Rectal smooth muscle tissue (tissue), 1 donor: ENCODE results near the gene C11orf68.
A peak's percentile ranks its signal among the peaks of the same experiment; 100 is the strongest.

Experiments
- H3K27ac ChIP-seq: one replicate; pipeline ENCODE4 v1.7.0; 2013; ENCODE audit warnings: low read depth, low read length, inconsistent platforms
- H3K27me3 ChIP-seq: one replicate; pipeline ENCODE4 v1.7.0; 2013; ENCODE audit warnings: low read length; ENCODE audit not compliant: control insufficient read depth, insufficient read depth
- H3K36me3 ChIP-seq: one replicate; pipeline ENCODE4 v1.7.0; 2013; ENCODE audit warnings: low read length; ENCODE audit not compliant: control insufficient read depth, insufficient read depth
- H3K4me1 ChIP-seq: one replicate; pipeline ENCODE4 v1.7.0; 2013; ENCODE audit warnings: low read length; ENCODE audit not compliant: control insufficient read depth, insufficient read depth
- H3K4me3 ChIP-seq: one replicate; pipeline ENCODE4 v1.7.0; 2013; ENCODE audit warnings: low read length
- H3K9ac ChIP-seq: one replicate; pipeline ENCODE4 v1.7.0; 2013; ENCODE audit warnings: low read length

The C11orf68 gene

DNA sequence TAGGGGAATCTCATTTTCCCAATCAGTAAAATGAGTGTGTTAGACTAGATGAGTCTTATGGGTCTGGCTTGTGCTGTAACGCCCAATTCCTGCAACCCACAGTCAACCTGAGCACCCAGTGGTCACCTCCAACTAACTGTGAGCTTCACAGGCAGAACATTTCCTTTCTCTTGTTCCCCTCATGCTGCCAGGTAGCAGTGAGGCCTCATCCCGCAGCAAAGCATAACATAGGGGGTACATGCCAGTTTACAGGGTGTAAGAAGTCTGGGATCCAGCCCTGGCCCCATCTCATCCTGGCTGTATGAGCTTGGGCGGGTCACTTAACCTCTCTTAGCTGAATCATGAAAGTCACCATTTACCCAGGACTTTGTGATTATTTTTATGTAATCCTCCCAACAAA is 50.0 kb downstream of the C11orf68 start:
- H3K27me3 ChIP-seq, result no peaks in the 10 kb centered on the region
- no peak overlapping the region for H3K9ac ChIP-seq
- H3K27ac ChIP-seq, result no peak overlapping the region
- peaks cover 8% of the 10 kb centered on the region for H3K4me1 ChIP-seq
- peaks cover 18% of the 10 kb centered on the region for H3K36me3 ChIP-seq
- H3K4me3 ChIP-seq, result no peak overlapping the region

DNA sequence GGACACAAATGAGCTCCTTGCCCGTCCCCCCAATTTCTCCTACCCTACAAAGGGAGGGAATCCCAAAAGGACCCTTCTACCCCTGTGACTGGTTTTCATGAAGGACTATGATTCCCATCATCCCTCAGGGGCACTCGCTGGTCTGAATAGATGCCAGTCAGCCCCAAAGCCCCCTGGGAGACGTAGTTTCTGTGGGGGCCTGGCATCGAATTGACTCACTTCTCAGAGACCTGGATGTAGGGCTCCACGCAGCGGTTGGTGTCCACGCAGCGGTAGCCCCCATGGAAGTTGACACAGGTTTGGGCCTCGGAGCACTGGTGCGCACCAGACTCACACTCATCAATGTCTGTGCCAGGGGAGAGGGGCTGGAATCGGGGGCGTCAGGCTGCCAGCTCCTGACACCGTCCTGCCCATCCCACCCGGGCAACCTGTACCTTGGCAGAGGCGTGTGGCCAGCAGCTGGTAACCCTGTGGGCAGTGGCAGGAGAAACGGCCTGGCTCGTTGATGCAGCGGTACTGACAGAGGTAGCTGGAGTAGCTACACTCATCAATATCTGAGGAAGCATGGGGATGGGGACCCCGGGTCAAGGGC is 50.7 kb downstream of the C11orf68 start:
- Histone ChIP-seq H3K4me1 (peaks cover 8% of the 10 kb centered on the region), H3K27ac (peak overlapping the region; percentile 9), H3K9ac (no peak overlapping the region), H3K4me3 (no peak overlapping the region), H3K27me3 (no peaks in the 10 kb centered on the region), H3K36me3 (peaks cover 23% of the 10 kb centered on the region)

DNA sequence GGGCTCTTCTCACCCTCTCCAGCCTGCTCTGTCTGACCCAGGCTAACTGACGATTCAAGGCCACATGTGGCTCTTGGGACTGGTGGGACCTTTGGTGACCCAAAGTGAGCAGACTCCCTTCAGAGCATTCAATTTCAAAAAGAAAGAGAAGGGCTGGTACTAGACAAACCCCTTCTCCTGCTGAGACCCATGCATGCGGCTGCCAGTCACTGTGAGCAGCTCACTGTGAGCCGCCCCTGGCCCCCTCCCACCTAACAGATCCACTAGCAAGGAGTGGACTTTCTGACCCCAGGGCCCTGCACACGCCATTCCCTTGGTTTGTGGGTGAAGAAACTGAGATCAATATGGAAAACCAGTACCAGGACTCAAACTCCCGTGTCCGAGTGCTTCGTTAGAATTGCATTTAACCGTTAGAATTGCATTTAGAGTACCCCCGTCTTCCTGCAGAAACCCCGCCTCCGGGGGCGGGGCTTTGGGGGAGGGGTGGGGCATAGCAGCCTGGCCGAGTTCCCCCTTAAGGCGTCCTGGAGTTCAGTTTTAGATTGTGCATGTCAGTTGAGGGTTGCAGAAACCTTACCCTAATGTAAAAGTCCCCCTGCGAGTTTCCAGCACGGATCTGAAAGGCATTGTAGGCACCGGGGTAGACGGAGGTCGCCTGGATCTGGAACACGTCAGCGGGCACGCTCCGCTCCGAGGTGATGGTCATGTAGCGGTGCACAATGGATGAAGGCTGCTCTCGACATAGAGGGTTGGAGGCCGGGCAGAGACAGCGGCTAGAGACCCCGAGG is 51.4 kb downstream of the C11orf68 start:
- Histone ChIP-seq H3K9ac (no peak overlapping the region), H3K27me3 (no peaks in the 10 kb centered on the region), H3K4me1 (peaks cover 8% of the 10 kb centered on the region), H3K36me3 (peaks cover 25% of the 10 kb centered on the region), H3K27ac (peak overlapping the region; percentile 2), H3K4me3 (no peak overlapping the region)
